K562 (cell line): ENCODE results near the gene PCF11. TPM values are rescaled to one million over a fixed set of nuclear protein-coding genes. Genes with fewer than 3 reads are reported as not detected.

ENCODE experiments used
- CTBP1 ChIP-seq: fragments of 450-650 bp; IDR thresholded peaks from 2 replicates; pipeline ENCODE4 v1.6.1; 2016; ENCODE audit warnings: borderline replicate concordance
- HES1 ChIP-seq: fragments of 450-650 bp; IDR thresholded peaks from 2 replicates; pipeline ENCODE4 v1.6.1; 2016; ENCODE audit warnings: low read depth, mild to moderate bottlenecking, moderate library complexity
- HLTF ChIP-seq: fragments of 450-650 bp; IDR thresholded peaks from 2 replicates; pipeline ENCODE4 v1.6.1; 2016
- HOXB6 ChIP-seq: fragments of 250-450 bp; sonication (Bioruptor Pico); IDR thresholded peaks from 2 replicates; pipeline ENCODE4 v1.5.1; 2022; ENCODE audit warnings: mild to moderate bottlenecking, borderline replicate concordance
- KHSRP ChIP-seq: fragments of 450-650 bp; IDR thresholded peaks from 2 replicates; pipeline ENCODE4 v1.6.1; 2017
- NR0B1 ChIP-seq: fragments of 450-650 bp; IDR thresholded peaks from one replicate; pipeline ENCODE4 v1.6.1; 2018; ENCODE audit warnings: mild to moderate bottlenecking, moderate library complexity; ENCODE audit not compliant: partially characterized antibody
- PCBP1 ChIP-seq: fragments of 200-400 bp; formaldehyde crosslinking; IDR thresholded peaks from 2 replicates; pipeline ENCODE4 v1.6.1; 2018; ENCODE audit warnings: mild to moderate bottlenecking, low read depth, low read length; ENCODE audit not compliant: poor library complexity, severe bottlenecking
- TAL1 ChIP-seq: fragments of 450-650 bp; IDR thresholded peaks from 2 replicates; pipeline ENCODE4 v1.6.1; 2016; ENCODE audit warnings: mild to moderate bottlenecking
- TFAM ChIP-seq: fragments of 250-450 bp; sonication (Bioruptor Pico); conservative IDR thresholded peaks from 2 replicates; pipeline ENCODE4 v1.5.0; 2021; ENCODE audit warnings: mild to moderate bottlenecking, moderate library complexity
- TRIM25 ChIP-seq: fragments of 450-650 bp; IDR thresholded peaks from 2 replicates; pipeline ENCODE4 v1.7.0; 2016; ENCODE audit warnings: borderline replicate concordance
- VEZF1 ChIP-seq: fragments of 200-800 bp; sonication (Bioruptor generic); IDR thresholded peaks from 2 replicates; pipeline ENCODE4 v1.6.1; 2017; ENCODE audit warnings: missing genetic modification characterization, missing compliant biosample characterization
- ZEB2 ChIP-seq: fragments of 450-650 bp; IDR thresholded peaks from 2 replicates; pipeline ENCODE4 v1.6.1; 2016
- ZKSCAN8 ChIP-seq: fragments of 200-800 bp; sonication (Bioruptor generic); IDR thresholded peaks from 2 replicates; pipeline ENCODE4 v1.6.1; 2016; ENCODE audit warnings: missing genetic modification characterization, missing compliant biosample characterization
- ZNF239 ChIP-seq: fragments of 250-450 bp; sonication (Bioruptor Pico); IDR thresholded peaks from 2 replicates; pipeline ENCODE4 v1.4.0; 2020; ENCODE audit warnings: mild to moderate bottlenecking
- ZNF263 ChIP-seq: sonication (generic); formaldehyde crosslinking; IDR thresholded peaks from 2 replicates; pipeline ENCODE4 v1.8.0; 2022; ENCODE audit warnings: mild to moderate bottlenecking, missing genetic modification reagents, borderline replicate concordance
- ZNF398 ChIP-seq: fragments of 250-450 bp; sonication (Bioruptor Pico); IDR thresholded peaks from 2 replicates; pipeline ENCODE4 v1.8.0; 2021; ENCODE audit warnings: moderate library complexity, mild to moderate bottlenecking, inconsistent platforms
- ZNF449 ChIP-seq: fragments of 250-450 bp; sonication (Bioruptor Pico); IDR thresholded peaks from 2 replicates; pipeline ENCODE4 v1.8.0; 2022; ENCODE audit warnings: moderate library complexity, mild to moderate bottlenecking, inconsistent platforms
- ZSCAN32 ChIP-seq: fragments of 450-650 bp; formaldehyde crosslinking; IDR thresholded peaks from 2 replicates; pipeline ENCODE4 v1.4.0; 2020; ENCODE audit warnings: mild to moderate bottlenecking, moderate library complexity
- polyA plus RNA-seq, 8 experiments: library from polyadenylated mRNA; depleted of rRNA in 4 of 8; stranded (reverse) in 5 of 8; unstranded in 3 of 8; fragments of >200 nt; fragmentation: Nextera tagmentation in 2 of 8; fragmentation: Illumina TruSeq in 1 of 8; extraction: Ambion mirVana in 2 of 8; extraction: Trizol in 1 of 8; gene quantifications; 2 replicates each; pipeline versions ENCODE4 v1.2.1 to v1.2.3, GENCODE V29; 2011 to 2014; ENCODE audit warnings: inconsistent platforms in 1 of 8, missing spikeins in 1 of 8
- total RNA-seq, 7 experiments: library from RNA; depleted of rRNA in 6 of 7; stranded (reverse); fragments of >200 nt in 6 of 7; fragmentation: Illumina TruSeq in 2 of 7; extraction: Trizol in 2 of 7; gene quantifications; 2 replicates each; pipeline versions ENCODE4 v1.2.1 to v1.2.3, GENCODE V29; 2011 to 2021; ENCODE audit warnings: low replicate concordance in 1 of 7
- TF ChIP-seq, protein P1 (sequence below), 2 experiments: fragments of 450-650 bp in 1 of 2; sonication (generic) in 1 of 2; formaldehyde crosslinking; conservative IDR thresholded peaks; 2 replicates each; pipeline versions ENCODE4 v1.4.0 to v1.8.1; 2020 to 2022; ENCODE audit warnings: mild to moderate bottlenecking in 1 of 2, missing genetic modification reagents in 1 of 2

Gene PCF11
- total and polyA plus RNA-seq, 9 of the 15 experiments (the other 6 are each of a cell fraction or from before 2014, with no cell fraction given): 9.3 to 91.6 (median 54.4) TPM

- TF ChIP-seq, protein P1, sequence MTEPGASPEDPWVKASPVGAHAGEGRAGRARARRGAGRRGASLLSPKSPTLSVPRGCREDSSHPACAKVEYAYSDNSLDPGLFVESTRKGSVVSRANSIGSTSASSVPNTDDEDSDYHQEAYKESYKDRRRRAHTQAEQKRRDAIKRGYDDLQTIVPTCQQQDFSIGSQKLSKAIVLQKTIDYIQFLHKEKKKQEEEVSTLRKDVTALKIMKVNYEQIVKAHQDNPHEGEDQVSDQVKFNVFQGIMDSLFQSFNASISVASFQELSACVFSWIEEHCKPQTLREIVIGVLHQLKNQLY (CRISPR knock-in tag; conservative IDR thresholded peaks at IDR 0.05): 0 out of 4 replicates have a peak, but pooled peaks of 1 of the 2 experiments have one; percentile 63
- TF ChIP-seq ZKSCAN8 (CRISPR knock-in tag): no peak
- TF ChIP-seq ZNF239 (CRISPR knock-in tag): no peak
- TF ChIP-seq ZNF449 (CRISPR knock-in tag): no peak
- no peak for TF ChIP-seq ZEB2
- no peak for TF ChIP-seq TRIM25
- TF ChIP-seq ZSCAN32: no peak
- no peak for TF ChIP-seq HES1
- no peak for TF ChIP-seq HOXB6 (CRISPR knock-in tag)
- TF ChIP-seq HLTF: no peak
- TF ChIP-seq CTBP1: no peak
- TF ChIP-seq ZNF263: no peak
- TF ChIP-seq TFAM: no peak
- TF ChIP-seq PCBP1: peak; percentile 82
- no peak for TF ChIP-seq KHSRP
- TF ChIP-seq TAL1: no peak
- no peak for TF ChIP-seq VEZF1 (CRISPR knock-in tag)
- TF ChIP-seq ZNF398: no peak
- TF ChIP-seq NR0B1: no peak
These were observed at the start of gene PCF11 (continued) for GRCh38 chr11:83156996-83157593.
